Melanocyte of skin (primary cell): ENCODE results near the gene PFKFB2. TPM values are rescaled to one million over a fixed set of nuclear protein-coding genes. Genes with fewer than 3 reads are reported as not detected.

ENCODE experiments used
- total RNA-seq, 2 donors: library from RNA; depleted of rRNA; stranded (reverse); fragments of >200 nt; gene quantifications; 2 replicates each; pipeline ENCODE4 v1.2.3, GENCODE V29; 2012

PFKFB2 gene
- total RNA-seq: 10 to 100 TPM; 12.0 to 23.1 TPM

GRCh38 chr1:207052911-207053769 is at the start of gene PFKFB2:
Gene PFKFB2, plus strand, starts transcription at chr1:207053275. Its CDS starts 1,443 bp downstream, at chr1:207054718.

GRCh38 chr1:207032528-207033017 is 20.5 kb upstream of the PFKFB2 start, which contains the start of gene C1orf116:
Gene C1orf116, minus strand, starts transcription at chr1:207032756. Its CDS starts 5,158 bp downstream, at chr1:207027598.

GRCh38 chr1:207051191-207051943 is 1.7 kb upstream of the PFKFB2 start, which contains the start of gene YOD1:
Gene YOD1, minus strand, starts transcription at chr1:207051208. Its CDS starts 178 bp downstream, at chr1:207051030.

GRCh38 chr1:207088701-207089626 is 35.9 kb downstream of the PFKFB2 start, which contains the start of gene C4BPB:
Gene C4BPB, plus strand, starts transcription at chr1:207088860. Its CDS starts 672 bp downstream, at chr1:207089532.

GRCh38 chr1:207103892-207104373 is 50.9 kb downstream of the PFKFB2 start, which contains the start of gene C4BPA:
Gene C4BPA, plus strand, starts transcription at chr1:207104233. Its CDS starts 8,793 bp downstream, at chr1:207113026.

Other genes with a start within 250 kb of the PFKFB2 start
- under 1 TPM in 1 of 2 donors, not detected in 1; 0.34 TPM for gene IL20, start 187.7 kb upstream of the PFKFB2 start, total RNA-seq
- gene IL24, start 155.8 kb upstream of the PFKFB2 start, total RNA-seq: 10 to 100 TPM in 1 of 2 donors, 1 to 10 TPM in 1; 9.6 to 56.6 TPM
- gene FCMR, start 131.3 kb upstream of the PFKFB2 start, total RNA-seq: 10 to 100 TPM in 1 of 2 donors, 1 to 10 TPM in 1; 4.5 to 11.0 TPM
- not detected for gene PIGR, start 106.8 kb upstream of the PFKFB2 start, total RNA-seq
- not detected for gene FCAMR, start 82.8 kb upstream of the PFKFB2 start, total RNA-seq
- gene C1orf116, start 20.5 kb upstream of the PFKFB2 start, total RNA-seq: under 1 TPM in 1 of 2 donors, not detected in 1; under 0.01 TPM
- gene YOD1, start 2.1 kb upstream of the PFKFB2 start, total RNA-seq: 10 to 100 TPM in 1 of 2 donors, 1 to 10 TPM in 1; 8.3 to 10.3 TPM
- not detected for gene C4BPB, start 35.6 kb downstream of the PFKFB2 start, total RNA-seq
- gene C4BPA, start 51.0 kb downstream of the PFKFB2 start, total RNA-seq: not detected